Liver (tissue), 3 donors: ENCODE results near the gene DDX4.

Source experiments
- CTCF ChIP-seq: fragments of 150-350 bp; IDR thresholded peaks from 2 replicates; pipeline ENCODE4 v1.5.1; 2017; ENCODE audit warnings: improper control_type of control experiment, low read depth, low read length; ENCODE audit not compliant: missing input control
- RAD21 ChIP-seq, 2 donors: IDR thresholded peaks; 2 replicates each; pipeline ENCODE4 v1.6.1; 2016; ENCODE audit warnings: antibody characterized with exemption in 2 of 2, mild to moderate bottlenecking in 2 of 2
- REST ChIP-seq: IDR thresholded peaks from 2 replicates; pipeline ENCODE4 v1.6.1; 2016; ENCODE audit warnings: antibody characterized with exemption, mild to moderate bottlenecking
- donor health status: healthy.
- donor health status: healthy.

GRCh38 chr5:55768279-55768678 is 30.4 kb downstream of the DDX4 start:
- TF ChIP-seq CTCF (no peak), RAD21 (IDR thresholded peaks at IDR 0.05) (no peak), REST (no peak)
